Measurements from ENCODE around the gene CATSPERD. TPM values are rescaled to one million over a fixed set of nuclear protein-coding genes. Genes with fewer than 3 reads are reported as not detected.

Gene CATSPERD
- polyA plus RNA-seq, 3 donors = not detected

GRCh38 chr19:5679289-5680083 lies 41.0 kb upstream of the CATSPERD start:
- WGBS (ENCODE audit: insufficient coverage) = 37% methylated on average over 24 of the region's 26 CpGs
- intact Hi-C loops (cut with micrococcal nuclease) = loop anchor here (2.0 to 10.0 kb wide), 4 partner anchors 57 to 695 kb away; partner anchors contain the start of genes ALKBH7 (in 1 of the 2), DUS3L (in 1 of the 2), NDUFA11 (in 1 of the 2) and PSPN (in 1 of the 2)
- H2AFZ ChIP-seq (ENCODE audit: insufficient read depth, low read depth, low read length, poor library complexity, severe bottlenecking) = peak overlapping the region; percentile 96

More at GRCh38 chr19:5679289-5680083, 41.0 kb upstream of the CATSPERD start:
- TF ChIP-seq CTCF (IDR thresholded peaks at IDR 0.05) = no peak
- H3K4me1 Mint-ChIP-seq = peaks cover 21% of the 10 kb centered on the region
- H3K36me3 Mint-ChIP-seq = no peaks in the 10 kb centered on the region
- Histone ChIP-seq H3K4me2 (replicated peaks; ENCODE audit: extremely low read depth, low read length, poor library complexity, severe bottlenecking) (peak overlapping the region; percentile 92), H3K36me3 (replicated peaks in 1 of 2; ENCODE audit: control insufficient read depth in 1 of 2, insufficient read depth in 2 of 2, low read length in 2 of 2) (no peaks in the 10 kb centered on the region), H3K4me1 (ENCODE audit: control insufficient read depth in 1 of 2, insufficient read depth in 2 of 2, low read length in 2 of 2) (peaks cover 14 to 20% of the 10 kb centered on the region in 2 donors), H3K79me2 (ENCODE audit: insufficient read depth, low read length) (peaks cover 8% of the 10 kb centered on the region), H3K9me3 (replicated peaks in 1 of 2; ENCODE audit: control insufficient read depth in 1 of 2, insufficient read depth in 1 of 2, low read length in 2 of 2) (no peaks in the 10 kb centered on the region), H3K27ac (ENCODE audit: low read depth in 1 of 2, low read length in 2 of 2) (peak overlapping the region; percentile 78 to 93), H3K4me3 (replicated peaks in 1 of 3; ENCODE audit: low read depth in 2 of 3, low read length in 3 of 3) (peak overlapping the region; percentile 86 to 99 (median 95)), H4K20me1 (ENCODE audit: insufficient read depth, low read length) (no peaks in the 10 kb centered on the region), H3K27me3 (ENCODE audit: control insufficient read depth in 2 of 2, insufficient read depth in 2 of 2, low read length in 2 of 2) (no peaks in the 10 kb centered on the region), H3K9ac (ENCODE audit: insufficient read depth, low read length, poor library complexity, severe bottlenecking) (peak overlapping the region; percentile 91)
- peak in 1 of 3 donors; percentile 13 for DNase-seq
- H3K27ac Mint-ChIP-seq = peak overlapping the region; percentile 94 to 99 (median 98)
- peaks cover 0 to 2% (median 0%) of the 10 kb centered on the region in 7 donors for H3K9me3 Mint-ChIP-seq
- peaks cover 0 to 5% (median 5%) of the 10 kb centered on the region in 3 donors for H3K27me3 Mint-ChIP-seq (ENCODE audit: low read depth in 3 of 3)
- H3K4me3 Mint-ChIP-seq = peak overlapping the region; percentile 97 to 99
